ENCODE results near the gene ZNF701. TPM values are rescaled to one million over a fixed set of nuclear protein-coding genes. Genes with fewer than 3 reads are reported as not detected.
"Not testable (repeated sequence)": the region's sequence is repeated elsewhere in the genome, so short reads cannot be mapped to it uniquely, and the experiment has no call there.

The ZNF701 gene
- total RNA-seq, 1 donor from 2014 or later: 25.2 TPM

- peaks cover 28% of the 10 kb centered on the region for H3K36me3 Mint-ChIP-seq
- DNase-seq (ENCODE audit: extremely low spot score, unreplicated experiment): no peak
- no peaks in the 10 kb centered on the region for H3K4me1 Mint-ChIP-seq (ENCODE audit: unreplicated experiment)
- no peak overlapping the region for H3K27ac Mint-ChIP-seq
- no peaks in the 10 kb centered on the region for H3K27me3 Mint-ChIP-seq
- H3K9me3 Mint-ChIP-seq: no peaks in the 10 kb centered on the region
- TF ChIP-seq CTCF (conservative IDR thresholded peaks at IDR 0.05): no peak
- H3K4me3 Mint-ChIP-seq: no peak overlapping the region
Observed at GRCh38 chr19:52622261-52622660, 52.2 kb downstream of the ZNF701 start.

GRCh38 chr19:52626915-52627314, 56.8 kb downstream of the ZNF701 start:
- TF ChIP-seq CTCF (conservative IDR thresholded peaks at IDR 0.05): no peak
- DNase-seq (ENCODE audit: extremely low spot score, unreplicated experiment): no peak
- Mint-ChIP-seq H3K36me3 (peaks cover 43% of the 10 kb centered on the region), H3K27ac (no peak overlapping the region), H3K4me3 (no peak overlapping the region), H3K9me3 (peaks cover 5% of the 10 kb centered on the region), H3K4me1 (ENCODE audit: unreplicated experiment) (no peaks in the 10 kb centered on the region), H3K27me3 (no peaks in the 10 kb centered on the region)

GRCh38 chr19:52627441-52627840, 57.4 kb downstream of the ZNF701 start:
- H3K27ac Mint-ChIP-seq; H3K27me3 Mint-ChIP-seq; H3K4me3 Mint-ChIP-seq; H3K4me1 Mint-ChIP-seq (ENCODE audit: unreplicated experiment); H3K9me3 Mint-ChIP-seq; DNase-seq (ENCODE audit: extremely low spot score, unreplicated experiment): not testable (repeated sequence)
- peaks cover 41% of the 10 kb centered on the region for H3K36me3 Mint-ChIP-seq

- H3K36me3 Mint-ChIP-seq: peaks cover 15% of the 10 kb centered on the region
Observed at GRCh38 chr19:52635786-52636570, 65.9 kb downstream of the ZNF701 start.

More at GRCh38 chr19:52635786-52636570, 65.9 kb downstream of the ZNF701 start:
- Mint-ChIP-seq H3K4me1 (ENCODE audit: unreplicated experiment) (peaks cover 22% of the 10 kb centered on the region), H3K9me3 (no peaks in the 10 kb centered on the region), H3K4me3 (peak overlapping the region; percentile 98), H3K27me3 (no peaks in the 10 kb centered on the region), H3K27ac (peak overlapping the region; percentile 100)
- TF ChIP-seq CTCF (conservative IDR thresholded peaks at IDR 0.05): no peak
- no peak for DNase-seq (ENCODE audit: extremely low spot score, unreplicated experiment)

Other genes with a start within 250 kb of the ZNF701 start
- 15.5 and 18.0 TPM in 2 replicates for gene ZNF610, start 234.0 kb upstream of the ZNF701 start, total RNA-seq (ENCODE audit: low replicate concordance)
- 25.7 and 29.6 TPM in 2 replicates for gene ZNF880, start 200.4 kb upstream of the ZNF701 start, total RNA-seq (ENCODE audit: low replicate concordance)
- 21.8 and 31.0 TPM in 2 replicates for gene ZNF528, start 172.4 kb upstream of the ZNF701 start, total RNA-seq (ENCODE audit: low replicate concordance)
- gene ZNF534, start 141.1 kb upstream of the ZNF701 start, total RNA-seq (ENCODE audit: low replicate concordance): 0.36 TPM in 1 of 2 replicates, not detected in the other
- 0.72 and 1.1 TPM in 2 replicates for gene ZNF578, start 116.7 kb upstream of the ZNF701 start, total RNA-seq (ENCODE audit: low replicate concordance)
- 37.4 and 52.6 TPM in 2 replicates for gene ZNF808, start 42.6 kb upstream of the ZNF701 start, total RNA-seq (ENCODE audit: low replicate concordance)
- gene ZNF83, start 68.1 kb downstream of the ZNF701 start, total RNA-seq (ENCODE audit: low replicate concordance): 76.2 and 81.0 TPM in 2 replicates
- 24.7 and 27.3 TPM in 2 replicates for gene ZNF611, start 164.8 kb downstream of the ZNF701 start, total RNA-seq (ENCODE audit: low replicate concordance)
- gene ZNF600, start 216.5 kb downstream of the ZNF701 start, total RNA-seq (ENCODE audit: low replicate concordance): 12.5 and 28.8 TPM in 2 replicates

All from type B pancreatic cell (in vitro differentiated cells).